Esophagus (tissue), 2 donors: ENCODE measurements around the gene TTF2. TPM values are rescaled to one million over a fixed set of nuclear protein-coding genes. Genes with fewer than 3 reads are reported as not detected.

Source experiments
- H3K27ac ChIP-seq, 2 donors: one replicate each; pipeline ENCODE4 v1.5.1; 2013; ENCODE audit warnings: low read depth in 2 of 2, mild to moderate bottlenecking in 2 of 2, inconsistent platforms in 1 of 2, low read length in 1 of 2, moderate library complexity in 1 of 2
- H3K27me3 ChIP-seq, 2 donors: one replicate each; pipeline ENCODE4 v1.6.1; 2013; ENCODE audit warnings: low read length in 2 of 2, control low read depth in 1 of 2, mild to moderate bottlenecking in 1 of 2; ENCODE audit not compliant: insufficient read depth in 2 of 2, control insufficient read depth in 1 of 2
- H3K36me3 ChIP-seq, 2 donors: one replicate each; pipeline ENCODE4 v1.6.1; 2013; ENCODE audit warnings: low read length in 1 of 2; ENCODE audit not compliant: control insufficient read depth in 2 of 2, insufficient read depth in 2 of 2
- H3K4me1 ChIP-seq, 2 donors: one replicate each; pipeline ENCODE4 v1.6.1; 2013; ENCODE audit warnings: low read length in 1 of 2; ENCODE audit not compliant: control insufficient read depth in 2 of 2, insufficient read depth in 2 of 2
- H3K4me3 ChIP-seq, 2 donors: one replicate each; pipeline ENCODE4 v1.5.1; 2013; ENCODE audit warnings: low read length in 2 of 2, mild to moderate bottlenecking in 2 of 2, low read depth in 1 of 2, moderate library complexity in 1 of 2
- H3K9me3 ChIP-seq, 2 donors: one replicate each; pipeline ENCODE4 v1.6.1; 2013; ENCODE audit warnings: mild to moderate bottlenecking in 2 of 2, low read depth in 1 of 2, low read length in 1 of 2, moderate library complexity in 1 of 2; ENCODE audit not compliant: control insufficient read depth in 2 of 2, insufficient read depth in 1 of 2
- WGBS, 2 donors: extraction: QIAGEN DNeasy Blood & Tissue Kit; methylation state at CpG; one replicate each; pipeline ENCODE4 v1.1.7; 2013; 5-methylcytosine and 5-hydroxymethylcytosine counted together
- polyA plus RNA-seq, 2 donors: library from polyadenylated mRNA; stranded (reverse); fragments of 200-250 nt; gene quantifications; one replicate each; pipeline ENCODE4 v1.2.3, GENCODE V29; 2013
- donor health status: healthy with polysubstance abuse.
- donor health status: Bipolar disorder and iron deficiency.

The TTF2 gene
- polyA plus RNA-seq, 2 donors: 5.7 to 6.7 TPM

GRCh38 chr1:117059334-117059677 lies 820 bp upstream of the TTF2 start:
- Histone ChIP-seq H3K9me3 (no peaks in the 10 kb centered on the region), H3K4me1 (no peaks in the 10 kb centered on the region), H3K4me3 (peak overlapping the region; percentile 63 to 74), H3K36me3 (no peaks in the 10 kb centered on the region), H3K27me3 (no peaks in the 10 kb centered on the region), H3K27ac (peak overlapping the region; percentile 88 to 94)
- 0 to 2% methylated on average over 18 of the region's 18 CpGs for WGBS, 2 donors

- Histone ChIP-seq H3K27ac (peak overlapping the region; percentile 81 to 84), H3K36me3 (no peaks in the 10 kb centered on the region), H3K9me3 (no peaks in the 10 kb centered on the region), H3K4me1 (no peaks in the 10 kb centered on the region), H3K4me3 (peak overlapping the region; percentile 63 to 74), H3K27me3 (no peaks in the 10 kb centered on the region)
- WGBS, 2 donors: 20 to 21% methylated on average over 41 to 42 of the region's 42 CpGs
Measured at GRCh38 chr1:117060441-117061317, 553 bp downstream of the TTF2 start.

GRCh38 chr1:117061986-117062415 lies 1.9 kb downstream of the TTF2 start:
- 52 to 68% methylated on average over 2 of the region's 2 CpGs for WGBS, 2 donors

GRCh38 chr1:117066367-117066766 lies 6.2 kb downstream of the TTF2 start:
- Histone ChIP-seq H3K27ac (no peak overlapping the region), H3K27me3 (no peaks in the 10 kb centered on the region), H3K9me3 (no peaks in the 10 kb centered on the region), H3K4me3 (no peak overlapping the region), H3K4me1 (no peaks in the 10 kb centered on the region), H3K36me3 (no peaks in the 10 kb centered on the region)
- 63 to 66% methylated on average over 6 of the region's 6 CpGs for WGBS, 2 donors

More at GRCh38 chr1:117061986-117062415, 1.9 kb downstream of the TTF2 start:
- Histone ChIP-seq H3K9me3 (no peaks in the 10 kb centered on the region), H3K36me3 (no peaks in the 10 kb centered on the region), H3K27ac (no peak overlapping the region), H3K27me3 (no peaks in the 10 kb centered on the region), H3K4me1 (no peaks in the 10 kb centered on the region), H3K4me3 (no peak overlapping the region)

GRCh38 chr1:117067533-117068370 lies 7.6 kb downstream of the TTF2 start:
- Histone ChIP-seq H3K4me1 (no peaks in the 10 kb centered on the region), H3K4me3 (no peak overlapping the region), H3K27ac (no peak overlapping the region), H3K36me3 (no peaks in the 10 kb centered on the region), H3K9me3 (no peaks in the 10 kb centered on the region), H3K27me3 (no peaks in the 10 kb centered on the region)
- WGBS, 2 donors: 62% methylated on average over 6 of the region's 6 CpGs

- Histone ChIP-seq H3K4me3 (no peak overlapping the region), H3K27me3 (no peaks in the 10 kb centered on the region), H3K36me3 (no peaks in the 10 kb centered on the region), H3K9me3 (no peaks in the 10 kb centered on the region), H3K27ac (no peak overlapping the region), H3K4me1 (no peaks in the 10 kb centered on the region)
- 94 to 96% methylated on average over 5 of the region's 5 CpGs for WGBS, 2 donors
Measured at GRCh38 chr1:117068580-117068979, 8.5 kb downstream of the TTF2 start.

- Histone ChIP-seq H3K4me3 (no peak overlapping the region), H3K27ac (no peak overlapping the region), H3K4me1 (no peaks in the 10 kb centered on the region), H3K36me3 (no peaks in the 10 kb centered on the region), H3K27me3 (no peaks in the 10 kb centered on the region), H3K9me3 (no peaks in the 10 kb centered on the region)
- 88 to 92% methylated on average over 4 of the region's 4 CpGs for WGBS, 2 donors
Measured at GRCh38 chr1:117069220-117069844, 9.2 kb downstream of the TTF2 start.

- Histone ChIP-seq H3K27ac (no peak overlapping the region), H3K4me3 (no peak overlapping the region), H3K4me1 (no peaks in the 10 kb centered on the region), H3K9me3 (no peaks in the 10 kb centered on the region), H3K27me3 (no peaks in the 10 kb centered on the region), H3K36me3 (peaks cover 0 to 3% of the 10 kb centered on the region in 2 donors)
- 80 to 87% methylated on average over 2 of the region's 2 CpGs for WGBS, 2 donors
Measured at GRCh38 chr1:117070124-117070523, 10.0 kb downstream of the TTF2 start.

- Histone ChIP-seq H3K36me3 (peaks cover 13 to 14% of the 10 kb centered on the region in 2 donors), H3K4me1 (no peaks in the 10 kb centered on the region), H3K27ac (no peak overlapping the region), H3K27me3 (no peaks in the 10 kb centered on the region), H3K4me3 (no peak overlapping the region), H3K9me3 (no peaks in the 10 kb centered on the region)
- 97% methylated on average over 5 of the region's 5 CpGs for WGBS, 2 donors
Measured at GRCh38 chr1:117076648-117077047, 16.5 kb downstream of the TTF2 start.
